Neural progenitor cell (in vitro differentiated cells): ENCODE measurements around the gene CLCF1. TPM values are rescaled to one million over a fixed set of nuclear protein-coding genes. Genes with fewer than 3 reads are reported as not detected.
"Not testable (repeated sequence)": the region's sequence is repeated elsewhere in the genome, so short reads cannot be mapped to it uniquely, and the experiment has no call there.

Source experiments
- DNase-seq: peaks from one replicate; pipeline ENCODE4 v3.0.0-alpha.2; 2016; ENCODE audit warnings: low spot score
- H2AFZ ChIP-seq: fragments of 200-600 bp; sonication (generic); replicated peaks from 2 replicates; pipeline ENCODE4 v1.6.1; 2016; ENCODE audit warnings: antibody characterized with exemption
- H3F3A ChIP-seq: fragments of 200-600 bp; sonication (generic); 2 replicates; pipeline ENCODE4 v1.6.1; 2016; ENCODE audit warnings: antibody characterized with exemption, low read depth
- H3K27ac ChIP-seq: fragments of 200-600 bp; sonication (generic); 2 replicates; pipeline ENCODE4 v1.5.1; 2016; ENCODE audit warnings: mild to moderate bottlenecking
- H3K27me3 ChIP-seq: fragments of 200-600 bp; sonication (generic); 2 replicates; pipeline ENCODE4 v1.6.1; 2016; ENCODE audit warnings: mild to moderate bottlenecking, moderate library complexity
- H3K36me3 ChIP-seq: fragments of 200-600 bp; sonication (generic); 2 replicates; pipeline ENCODE4 v1.5.1; 2016
- H3K4me1 ChIP-seq: fragments of 200-600 bp; sonication (generic); 2 replicates; pipeline ENCODE4 v1.6.1; 2016; ENCODE audit warnings: mixed run types
- H3K4me2 ChIP-seq: fragments of 200-600 bp; sonication (generic); 2 replicates; pipeline ENCODE4 v1.6.1; 2016
- H3K4me3 ChIP-seq: fragments of 200-600 bp; sonication (generic); 2 replicates; pipeline ENCODE4 v1.5.1; 2016
- H3K79me2 ChIP-seq: fragments of 200-600 bp; sonication (generic); 2 replicates; pipeline ENCODE4 v1.6.1; 2016; ENCODE audit warnings: low read depth
- H3K9ac ChIP-seq: fragments of 200-600 bp; sonication (generic); 2 replicates; pipeline ENCODE4 v1.6.1; 2016
- H3K9me3 ChIP-seq: fragments of 200-600 bp; sonication (generic); 2 replicates; pipeline ENCODE4 v1.5.1; 2016; ENCODE audit warnings: low read depth
- H4K20me1 ChIP-seq: fragments of 200-600 bp; sonication (generic); 2 replicates; pipeline ENCODE4 v1.6.1; 2016; ENCODE audit warnings: low read depth
- H3K27ac Mint-ChIP-seq: 3 replicates; pipeline ENCODE4 v1.8.0; 2021; ENCODE audit warnings: mixed read lengths
- H3K27me3 Mint-ChIP-seq: 2 replicates; pipeline ENCODE4 v1.8.0; 2022; ENCODE audit warnings: low read depth, mild to moderate bottlenecking, inconsistent platforms, moderate library complexity, mixed read lengths; ENCODE audit not compliant: insufficient read depth
- H3K36me3 Mint-ChIP-seq: 3 replicates; pipeline ENCODE4 v1.8.0; 2021; ENCODE audit warnings: mixed read lengths
- H3K4me1 Mint-ChIP-seq: 3 replicates; pipeline ENCODE4 v1.8.0; 2021; ENCODE audit warnings: mixed read lengths
- H3K4me3 Mint-ChIP-seq: 3 replicates; pipeline ENCODE4 v1.8.0; 2021; ENCODE audit warnings: mild to moderate bottlenecking, moderate library complexity, mixed read lengths
- H3K9me3 Mint-ChIP-seq: 3 replicates; pipeline ENCODE4 v1.8.0; 2020; ENCODE audit warnings: mixed read lengths
- EZH2 ChIP-seq: fragments of 200-600 bp; sonication (generic); IDR thresholded peaks from 2 replicates; pipeline ENCODE4 v1.6.1; 2017; ENCODE audit warnings: antibody characterized with exemption, mild to moderate bottlenecking, moderate library complexity
- EZH2phosphoT487 ChIP-seq: fragments of 200-600 bp; sonication (generic); IDR thresholded peaks from 2 replicates; pipeline ENCODE4 v1.6.1; 2017; ENCODE audit warnings: antibody characterized with exemption
- total RNA-seq: library from RNA; depleted of rRNA; stranded (reverse); fragments of >200 nt; gene quantifications from 2 replicates; pipeline ENCODE4 v1.2.3, GENCODE V29; 2015; ENCODE audit warnings: low replicate concordance
- TF ChIP-seq, protein P1 (sequence below): fragments of 200-600 bp; sonication (generic); IDR thresholded peaks from 2 replicates; pipeline ENCODE4 v1.5.1; 2017; ENCODE audit warnings: antibody characterized with exemption, mild to moderate bottlenecking

The CLCF1 gene
- total RNA-seq, 1 donor from 2014 or later: 2.0 TPM

DNA sequence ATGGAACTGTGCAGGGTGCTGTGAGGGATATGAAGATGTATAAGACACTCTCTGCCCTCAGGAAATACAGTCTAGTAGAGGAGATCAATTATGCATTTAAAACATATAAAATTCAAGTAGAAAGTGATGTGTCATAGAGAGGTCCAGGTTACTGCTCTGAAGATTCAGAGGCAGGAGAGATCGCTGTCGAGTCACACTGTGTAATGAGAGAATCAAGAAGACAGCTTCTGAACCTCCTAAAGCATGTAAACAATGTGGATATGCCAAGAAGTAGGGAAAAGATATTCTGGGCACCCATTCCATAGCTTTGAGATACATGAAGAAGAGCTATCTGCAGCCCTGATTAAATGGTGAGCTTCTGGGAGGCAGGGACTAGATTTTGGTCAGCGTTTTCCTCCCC, 53.4 kb downstream of the CLCF1 start:
- peaks cover 4% of the 10 kb centered on the region for H3K36me3 Mint-ChIP-seq
- Histone ChIP-seq H3K4me3 (no peak overlapping the region), H3K27me3 (peaks cover 29% of the 10 kb centered on the region), H4K20me1 (peaks cover 8% of the 10 kb centered on the region), H2AFZ (no peak overlapping the region), H3K4me1 (peaks cover 3% of the 10 kb centered on the region), H3K27ac (no peak overlapping the region), H3F3A (peaks cover 8% of the 10 kb centered on the region), H3K4me2 (no peak overlapping the region), H3K79me2 (no peaks in the 10 kb centered on the region), H3K9ac (no peak overlapping the region), H3K9me3 (no peaks in the 10 kb centered on the region), H3K36me3 (no peaks in the 10 kb centered on the region)
- peaks cover 4% of the 10 kb centered on the region for H3K27me3 Mint-ChIP-seq
- H3K4me1 Mint-ChIP-seq: peaks cover 19% of the 10 kb centered on the region
- no peak for DNase-seq
- no peak overlapping the region for H3K27ac Mint-ChIP-seq
- no peak overlapping the region for H3K4me3 Mint-ChIP-seq
- TF ChIP-seq, protein P1, sequence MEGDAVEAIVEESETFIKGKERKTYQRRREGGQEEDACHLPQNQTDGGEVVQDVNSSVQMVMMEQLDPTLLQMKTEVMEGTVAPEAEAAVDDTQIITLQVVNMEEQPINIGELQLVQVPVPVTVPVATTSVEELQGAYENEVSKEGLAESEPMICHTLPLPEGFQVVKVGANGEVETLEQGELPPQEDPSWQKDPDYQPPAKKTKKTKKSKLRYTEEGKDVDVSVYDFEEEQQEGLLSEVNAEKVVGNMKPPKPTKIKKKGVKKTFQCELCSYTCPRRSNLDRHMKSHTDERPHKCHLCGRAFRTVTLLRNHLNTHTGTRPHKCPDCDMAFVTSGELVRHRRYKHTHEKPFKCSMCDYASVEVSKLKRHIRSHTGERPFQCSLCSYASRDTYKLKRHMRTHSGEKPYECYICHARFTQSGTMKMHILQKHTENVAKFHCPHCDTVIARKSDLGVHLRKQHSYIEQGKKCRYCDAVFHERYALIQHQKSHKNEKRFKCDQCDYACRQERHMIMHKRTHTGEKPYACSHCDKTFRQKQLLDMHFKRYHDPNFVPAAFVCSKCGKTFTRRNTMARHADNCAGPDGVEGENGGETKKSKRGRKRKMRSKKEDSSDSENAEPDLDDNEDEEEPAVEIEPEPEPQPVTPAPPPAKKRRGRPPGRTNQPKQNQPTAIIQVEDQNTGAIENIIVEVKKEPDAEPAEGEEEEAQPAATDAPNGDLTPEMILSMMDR: no peak
- TF ChIP-seq EZH2phosphoT487 (no peak), EZH2 (no peak)
- no peaks in the 10 kb centered on the region for H3K9me3 Mint-ChIP-seq

GRCh38 chr11:67318876-67319275, 54.5 kb downstream of the CLCF1 start:
- not testable (repeated sequence) for H3K79me2 ChIP-seq, H3K4me1 ChIP-seq, H3K27me3 Mint-ChIP-seq, H3K36me3 ChIP-seq, H3K27ac Mint-ChIP-seq, H4K20me1 ChIP-seq, DNase-seq, H3K36me3 Mint-ChIP-seq, H2AFZ ChIP-seq, H3F3A ChIP-seq, H3K9ac ChIP-seq, H3K9me3 ChIP-seq, H3K27ac ChIP-seq, H3K9me3 Mint-ChIP-seq
- H3K4me2 ChIP-seq: peak overlapping the region; percentile 92
- peaks cover 29% of the 10 kb centered on the region for H3K27me3 ChIP-seq
- Mint-ChIP-seq H3K4me1 (peaks cover 19% of the 10 kb centered on the region), H3K4me3 (peak overlapping the region; percentile 98)
- H3K4me3 ChIP-seq: peak overlapping the region; percentile 65

DNA sequence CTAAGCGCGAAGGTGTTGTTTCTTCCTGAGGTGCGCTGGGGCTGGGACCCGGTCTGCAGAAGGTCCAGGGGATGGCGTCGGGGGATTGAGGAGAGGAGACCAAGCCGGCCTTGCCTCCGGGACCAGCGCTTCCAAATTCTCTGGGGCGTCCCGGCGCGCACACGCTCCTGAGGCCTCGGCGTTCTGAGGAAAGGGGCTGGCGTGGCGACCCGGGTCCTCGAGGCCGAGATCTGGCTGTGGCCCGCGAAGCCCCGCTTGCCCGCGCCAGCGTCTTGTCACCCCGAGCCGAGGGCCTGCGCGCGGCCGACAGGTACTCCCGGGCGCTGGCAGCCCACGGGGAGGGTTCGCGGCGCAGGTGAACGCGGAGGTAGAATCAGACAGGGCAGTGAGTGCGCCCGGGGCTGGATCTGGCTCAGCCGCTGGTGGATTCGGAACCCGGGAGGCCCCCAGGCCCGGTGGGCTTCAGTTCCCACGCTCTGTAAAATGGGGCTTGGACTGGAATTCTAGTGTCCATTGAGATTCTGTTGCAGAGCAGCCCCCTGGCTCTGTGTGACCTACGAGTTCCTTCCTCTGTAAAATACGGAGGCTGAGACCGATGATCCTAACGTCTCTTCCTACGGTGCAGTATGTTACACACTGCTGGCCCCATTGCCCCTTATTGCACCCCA, 55.4 kb downstream of the CLCF1 start:
- peaks cover 8% of the 10 kb centered on the region for H4K20me1 ChIP-seq
- peak overlapping the region; percentile 65 for H3K4me3 ChIP-seq
- H3K9ac ChIP-seq: no peak overlapping the region
- Mint-ChIP-seq H3K27me3 (peaks cover 7% of the 10 kb centered on the region), H3K36me3 (no peaks in the 10 kb centered on the region), H3K27ac (peak overlapping the region; percentile 97), H3K4me1 (peaks cover 19% of the 10 kb centered on the region), H3K9me3 (no peaks in the 10 kb centered on the region), H3K4me3 (peak overlapping the region; percentile 98)
- H3F3A ChIP-seq: peaks cover 8% of the 10 kb centered on the region
- H2AFZ ChIP-seq: peak overlapping the region; percentile 55
- H3K4me1 ChIP-seq: peaks cover 3% of the 10 kb centered on the region
- TF ChIP-seq EZH2: peak; percentile 9
- TF ChIP-seq, protein P1: no peak
- H3K9me3 ChIP-seq: no peaks in the 10 kb centered on the region
- H3K27me3 ChIP-seq: peaks cover 29% of the 10 kb centered on the region
- H3K36me3 ChIP-seq: no peaks in the 10 kb centered on the region
- no peak for DNase-seq
- peak overlapping the region; percentile 92 for H3K4me2 ChIP-seq
- H3K27ac ChIP-seq: no peak overlapping the region
- H3K79me2 ChIP-seq: no peaks in the 10 kb centered on the region

DNA sequence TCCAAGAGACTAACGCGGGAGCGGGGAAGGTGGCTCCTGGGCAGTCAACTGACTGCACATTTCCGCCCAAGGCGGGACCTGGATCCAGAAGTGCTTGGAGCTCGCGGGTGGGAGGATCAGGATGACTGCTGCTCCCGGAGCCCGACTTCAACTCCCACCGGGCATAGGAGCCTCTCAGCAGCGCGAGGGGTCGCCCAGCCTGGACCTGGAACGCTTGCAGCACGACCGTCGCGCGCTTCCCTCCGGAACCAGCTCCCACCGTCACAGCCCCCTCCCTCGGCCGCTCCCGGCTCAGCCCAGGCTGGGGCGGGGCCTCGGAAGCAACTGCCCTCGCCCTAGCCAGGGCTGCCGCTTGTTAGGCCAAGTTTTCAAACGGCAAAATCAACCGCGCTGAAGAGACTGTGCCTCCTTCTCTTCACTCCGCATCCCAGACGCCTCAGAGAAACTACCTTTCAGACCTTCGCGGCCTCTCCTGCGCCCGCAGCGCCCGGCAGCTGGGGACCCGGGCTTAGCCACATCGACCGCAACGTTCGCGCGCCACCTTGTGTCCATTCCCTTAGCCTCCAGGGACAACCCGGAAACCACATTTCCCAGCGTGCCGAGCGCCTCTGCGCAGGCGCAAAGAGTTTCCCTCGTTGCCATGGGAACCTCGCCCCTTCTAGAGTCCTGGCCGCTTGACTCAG, 56.1 kb downstream of the CLCF1 start:
- Mint-ChIP-seq H3K4me3 (peak overlapping the region; percentile 98), H3K9me3 (no peaks in the 10 kb centered on the region), H3K27me3 (peaks cover 10% of the 10 kb centered on the region), H3K4me1 (peaks cover 22% of the 10 kb centered on the region), H3K27ac (peak overlapping the region; percentile 97), H3K36me3 (no peaks in the 10 kb centered on the region)
- H4K20me1 ChIP-seq: peaks cover 8% of the 10 kb centered on the region
- TF ChIP-seq, protein P1: peak; percentile 90
- TF ChIP-seq EZH2: no peak
- H3K9ac ChIP-seq: no peak overlapping the region
- peak overlapping the region; percentile 65 for H3K4me3 ChIP-seq
- no peak overlapping the region for H3K27ac ChIP-seq
- peak overlapping the region; percentile 74 for H2AFZ ChIP-seq
- H3K27me3 ChIP-seq: peaks cover 29% of the 10 kb centered on the region
- peak; percentile 100 for DNase-seq
- H3K79me2 ChIP-seq: no peaks in the 10 kb centered on the region
- H3K4me2 ChIP-seq: peak overlapping the region; percentile 92
- H3K9me3 ChIP-seq: no peaks in the 10 kb centered on the region
- no peaks in the 10 kb centered on the region for H3K36me3 ChIP-seq
- peaks cover 8% of the 10 kb centered on the region for H3F3A ChIP-seq
- peaks cover 3% of the 10 kb centered on the region for H3K4me1 ChIP-seq
